Measurements from ENCODE around the gene GATB.

GRCh38 chr4:151728679-151729078 is 32.1 kb downstream of the GATB start:
- no peak for TF ChIP-seq POLR2A (IDR thresholded peaks at IDR 0.05; ENCODE audit: extremely low read depth, insufficient read length)
- TF ChIP-seq, protein P1, sequence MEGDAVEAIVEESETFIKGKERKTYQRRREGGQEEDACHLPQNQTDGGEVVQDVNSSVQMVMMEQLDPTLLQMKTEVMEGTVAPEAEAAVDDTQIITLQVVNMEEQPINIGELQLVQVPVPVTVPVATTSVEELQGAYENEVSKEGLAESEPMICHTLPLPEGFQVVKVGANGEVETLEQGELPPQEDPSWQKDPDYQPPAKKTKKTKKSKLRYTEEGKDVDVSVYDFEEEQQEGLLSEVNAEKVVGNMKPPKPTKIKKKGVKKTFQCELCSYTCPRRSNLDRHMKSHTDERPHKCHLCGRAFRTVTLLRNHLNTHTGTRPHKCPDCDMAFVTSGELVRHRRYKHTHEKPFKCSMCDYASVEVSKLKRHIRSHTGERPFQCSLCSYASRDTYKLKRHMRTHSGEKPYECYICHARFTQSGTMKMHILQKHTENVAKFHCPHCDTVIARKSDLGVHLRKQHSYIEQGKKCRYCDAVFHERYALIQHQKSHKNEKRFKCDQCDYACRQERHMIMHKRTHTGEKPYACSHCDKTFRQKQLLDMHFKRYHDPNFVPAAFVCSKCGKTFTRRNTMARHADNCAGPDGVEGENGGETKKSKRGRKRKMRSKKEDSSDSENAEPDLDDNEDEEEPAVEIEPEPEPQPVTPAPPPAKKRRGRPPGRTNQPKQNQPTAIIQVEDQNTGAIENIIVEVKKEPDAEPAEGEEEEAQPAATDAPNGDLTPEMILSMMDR (IDR thresholded peaks at IDR 0.05; ENCODE audit: low read depth, low read length), result no peak

All from NB4 (cell line).